Upper lobe of right lung (tissue), 1 donor: ENCODE results near the gene SLC35D1. TPM values are rescaled to one million over a fixed set of nuclear protein-coding genes. Genes with fewer than 3 reads are reported as not detected.
"Not testable (repeated sequence)": the region's sequence is repeated elsewhere in the genome, so short reads cannot be mapped to it uniquely, and the experiment has no call there.

Experiments used
- ATAC-seq: fragments of 200-7000 bp; cut with Tn5 transposase; one replicate; pipeline ENCODE4 v1.9.1; 2020; ENCODE audit warnings: mild to moderate bottlenecking, moderate library complexity
- DNase-seq: peaks from one replicate; pipeline ENCODE4 v3.0.0-alpha.2; 2020
- H3K27ac ChIP-seq: fragments of 200-600 bp; one replicate; pipeline ENCODE4 v1.8.0; 2022
- H3K27me3 ChIP-seq: fragments of 200-600 bp; one replicate; pipeline ENCODE4 v1.8.0; 2022; ENCODE audit warnings: mild to moderate bottlenecking
- H3K36me3 ChIP-seq: fragments of 200-600 bp; one replicate; pipeline ENCODE4 v1.8.0; 2022
- H3K4me1 ChIP-seq: fragments of 200-600 bp; one replicate; pipeline ENCODE4 v1.8.0; 2022
- H3K4me3 ChIP-seq: fragments of 200-600 bp; one replicate; pipeline ENCODE4 v1.8.0; 2022; ENCODE audit warnings: mild to moderate bottlenecking
- H3K9me3 ChIP-seq: fragments of 200-600 bp; one replicate; pipeline ENCODE4 v1.8.0; 2022
- intact Hi-C: fragments of 100-400 bp; cut with DNase I; formaldehyde crosslinking; loops from one replicate; pipeline ENCODE4 v1.11.0; 2022
- total RNA-seq: library from RNA; stranded (reverse); fragmentation: NEBNext Ultra II Directional; extraction: Animal tissue kit (Norgen Biotek cat#: 25700); gene quantifications from one replicate; pipeline ENCODE4 v1.2.1, GENCODE V29; 2021
- TF ChIP-seq, protein P1 (sequence below): fragments of 200-600 bp; IDR thresholded peaks from one replicate; pipeline ENCODE4 v1.8.0; 2022; ENCODE audit warnings: antibody characterized with exemption
- donor health status: DM: no; HTN: yes; CAD: no; lungs with severe emphysema.

The SLC35D1 gene
- total RNA-seq, 1 donor from 2014 or later, result 6.3 TPM

DNA sequence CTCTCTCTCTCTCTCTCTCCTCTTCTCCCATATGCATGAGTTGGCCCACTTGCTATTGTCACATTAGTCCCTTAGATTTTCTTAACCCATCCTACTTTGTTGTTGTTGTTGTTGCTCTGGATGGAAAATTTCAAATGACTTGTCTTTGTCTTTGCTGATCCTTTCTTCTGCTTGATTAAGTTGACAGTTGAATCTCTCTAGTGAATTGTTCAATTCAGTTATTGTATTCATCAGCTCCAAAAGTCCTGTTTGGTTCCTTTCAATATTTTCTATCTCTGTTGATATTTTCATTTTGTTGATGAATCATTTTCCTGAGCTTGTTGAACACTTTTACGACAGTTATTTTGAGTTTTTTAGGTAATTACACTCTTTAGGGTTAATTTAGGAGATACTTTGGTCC is 18.8 kb upstream of the SLC35D1 start:
- no peaks in the 10 kb centered on the region for H3K36me3 ChIP-seq
- no peaks in the 10 kb centered on the region for H3K4me1 ChIP-seq
- no peak overlapping the region for H3K27ac ChIP-seq
- DNase-seq (no peak), ATAC-seq (no peak)
- H3K4me3 ChIP-seq, result no peak overlapping the region
- no peaks in the 10 kb centered on the region for H3K9me3 ChIP-seq
- no peaks in the 10 kb centered on the region for H3K27me3 ChIP-seq
- intact Hi-C loops, result no loop called here
- TF ChIP-seq, protein P1, sequence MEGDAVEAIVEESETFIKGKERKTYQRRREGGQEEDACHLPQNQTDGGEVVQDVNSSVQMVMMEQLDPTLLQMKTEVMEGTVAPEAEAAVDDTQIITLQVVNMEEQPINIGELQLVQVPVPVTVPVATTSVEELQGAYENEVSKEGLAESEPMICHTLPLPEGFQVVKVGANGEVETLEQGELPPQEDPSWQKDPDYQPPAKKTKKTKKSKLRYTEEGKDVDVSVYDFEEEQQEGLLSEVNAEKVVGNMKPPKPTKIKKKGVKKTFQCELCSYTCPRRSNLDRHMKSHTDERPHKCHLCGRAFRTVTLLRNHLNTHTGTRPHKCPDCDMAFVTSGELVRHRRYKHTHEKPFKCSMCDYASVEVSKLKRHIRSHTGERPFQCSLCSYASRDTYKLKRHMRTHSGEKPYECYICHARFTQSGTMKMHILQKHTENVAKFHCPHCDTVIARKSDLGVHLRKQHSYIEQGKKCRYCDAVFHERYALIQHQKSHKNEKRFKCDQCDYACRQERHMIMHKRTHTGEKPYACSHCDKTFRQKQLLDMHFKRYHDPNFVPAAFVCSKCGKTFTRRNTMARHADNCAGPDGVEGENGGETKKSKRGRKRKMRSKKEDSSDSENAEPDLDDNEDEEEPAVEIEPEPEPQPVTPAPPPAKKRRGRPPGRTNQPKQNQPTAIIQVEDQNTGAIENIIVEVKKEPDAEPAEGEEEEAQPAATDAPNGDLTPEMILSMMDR, result no peak

DNA sequence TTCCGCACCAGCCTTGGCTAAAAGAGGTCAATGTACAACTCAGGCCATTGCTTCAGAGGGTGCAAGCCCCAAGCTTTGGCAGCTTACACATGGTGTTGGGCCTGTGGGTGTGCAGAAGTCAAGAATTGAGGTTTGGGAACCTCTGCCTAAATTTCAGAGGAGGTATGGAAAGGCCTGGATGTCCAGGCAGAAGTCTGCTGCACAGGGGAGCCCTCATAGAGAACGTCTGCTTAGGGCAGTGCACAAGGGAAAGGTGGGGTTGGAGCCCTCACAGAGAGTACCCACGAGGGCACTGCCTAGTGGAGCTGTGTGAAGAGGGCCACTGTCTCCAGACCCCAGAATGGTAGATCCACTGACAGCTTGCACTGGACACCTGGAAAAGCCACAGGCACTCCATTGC is 13.7 kb upstream of the SLC35D1 start:
- H3K27me3 ChIP-seq, H3K36me3 ChIP-seq, DNase-seq, H3K9me3 ChIP-seq, intact Hi-C loops, H3K27ac ChIP-seq, H3K4me3 ChIP-seq, ATAC-seq, H3K4me1 ChIP-seq: not testable (repeated sequence)

GRCh38 chr1:67062412-67062811 is 8.5 kb upstream of the SLC35D1 start:
- Histone ChIP-seq H3K4me3 (no peak overlapping the region), H3K9me3 (no peaks in the 10 kb centered on the region), H3K4me1 (no peaks in the 10 kb centered on the region), H3K27me3 (no peaks in the 10 kb centered on the region), H3K36me3 (no peaks in the 10 kb centered on the region), H3K27ac (no peak overlapping the region)
- DNase-seq (no peak), ATAC-seq (no peak)
- intact Hi-C loops, result no loop called here
- TF ChIP-seq, protein P1, result no peak

- H3K4me1 ChIP-seq, result no peaks in the 10 kb centered on the region
- H3K27ac ChIP-seq, result no peak overlapping the region
- ATAC-seq (no peak), DNase-seq (no peak)
- no peaks in the 10 kb centered on the region for H3K36me3 ChIP-seq
- no peaks in the 10 kb centered on the region for H3K27me3 ChIP-seq
- H3K9me3 ChIP-seq, result no peaks in the 10 kb centered on the region
- intact Hi-C loops, result no loop called here
- H3K4me3 ChIP-seq, result no peak overlapping the region
- TF ChIP-seq, protein P1, result no peak
Observed at GRCh38 chr1:67061266-67061665, 7.3 kb upstream of the SLC35D1 start.

DNA sequence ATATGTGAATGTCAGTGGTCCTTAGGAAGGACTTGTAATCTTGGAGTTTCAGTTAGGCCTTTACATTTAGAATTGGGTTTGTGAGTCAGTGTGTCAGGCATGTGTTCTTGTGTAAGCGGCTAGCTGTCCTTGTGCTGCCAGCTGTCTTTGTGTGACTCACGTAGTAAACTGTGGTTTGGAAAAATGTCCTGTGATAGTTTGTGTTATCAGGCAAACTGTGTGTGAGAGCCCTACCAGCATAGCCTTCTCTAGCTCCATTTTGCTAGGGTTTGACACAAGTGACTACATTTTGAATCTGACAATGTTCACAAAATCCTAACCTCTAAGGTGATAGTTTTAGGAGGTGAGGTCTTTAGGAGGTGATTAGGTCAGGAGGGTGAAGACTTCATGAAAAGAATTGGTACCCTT is 6.9 kb upstream of the SLC35D1 start:
- Histone ChIP-seq H3K4me1 (no peaks in the 10 kb centered on the region), H3K4me3 (no peak overlapping the region), H3K9me3 (no peaks in the 10 kb centered on the region), H3K27ac (no peak overlapping the region), H3K27me3 (no peaks in the 10 kb centered on the region), H3K36me3 (no peaks in the 10 kb centered on the region)
- ATAC-seq, result no peak
- no peak for DNase-seq
- intact Hi-C loops, result no loop called here
- TF ChIP-seq, protein P1, result no peak

DNA sequence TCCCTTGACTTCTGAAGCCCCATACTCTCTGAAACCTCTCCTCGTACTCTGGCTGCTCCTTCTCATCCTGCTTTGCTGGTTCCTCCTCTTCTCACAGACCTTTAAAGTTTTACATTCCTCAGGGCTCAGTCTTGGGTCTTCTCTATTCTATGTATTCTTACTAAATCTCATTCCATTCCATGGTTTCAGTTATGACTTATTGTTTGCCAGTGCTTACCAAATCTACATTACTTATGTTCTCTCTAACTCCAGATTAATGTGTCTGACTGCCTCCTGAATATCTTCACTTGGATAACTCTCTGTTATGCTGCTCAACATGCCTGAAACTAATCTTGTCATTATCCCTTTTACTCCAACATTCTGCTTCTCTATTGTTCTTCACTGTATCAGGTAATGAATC is 5.4 kb upstream of the SLC35D1 start:
- H3K4me1 ChIP-seq, result no peaks in the 10 kb centered on the region
- ATAC-seq (no peak), DNase-seq (no peak)
- intact Hi-C loops, result no loop called here
- no peaks in the 10 kb centered on the region for H3K36me3 ChIP-seq
- TF ChIP-seq, protein P1, result no peak
- H3K9me3 ChIP-seq, result no peaks in the 10 kb centered on the region
- H3K4me3 ChIP-seq, result no peak overlapping the region
- no peak overlapping the region for H3K27ac ChIP-seq
- no peaks in the 10 kb centered on the region for H3K27me3 ChIP-seq
